ENCODE results near the gene DPYD.

DPYD gene

GRCh38 chr1:97844552-97845089 is 76.2 kb downstream of the DPYD start:
- no peak for DNase-seq (ENCODE audit: extremely low read depth in 1 of 2, low read depth in 1 of 2)

GRCh38 chr1:97841338-97841737 is 79.5 kb downstream of the DPYD start:
- DNase-seq (ENCODE audit: extremely low read depth in 1 of 2, low read depth in 1 of 2): no peak

DNA sequence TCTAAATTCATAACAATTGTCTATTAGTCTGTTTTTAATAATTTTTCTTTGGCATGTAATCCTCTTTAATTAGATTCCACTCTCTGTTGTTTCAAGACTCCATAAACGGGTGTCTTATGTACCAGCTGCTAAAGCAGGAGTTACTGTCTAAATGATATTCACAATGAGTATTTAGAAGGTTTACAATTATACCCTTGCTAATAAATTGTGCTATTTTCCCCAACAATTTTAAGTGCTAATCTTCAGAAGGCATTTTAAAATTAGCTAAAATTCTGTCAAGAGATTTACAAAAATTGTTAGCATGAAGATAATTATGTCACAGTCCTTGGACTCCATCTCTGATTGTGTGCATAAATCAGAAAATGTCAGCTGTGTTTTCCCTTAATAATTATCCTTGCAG is 83.7 kb downstream of the DPYD start:
- DNase-seq (ENCODE audit: extremely low read depth in 1 of 2, low read depth in 1 of 2): no peak

- DNase-seq (ENCODE audit: extremely low read depth in 1 of 2, low read depth in 1 of 2): no peak
Measured at GRCh38 chr1:97834899-97835298, 85.9 kb downstream of the DPYD start.

DNA sequence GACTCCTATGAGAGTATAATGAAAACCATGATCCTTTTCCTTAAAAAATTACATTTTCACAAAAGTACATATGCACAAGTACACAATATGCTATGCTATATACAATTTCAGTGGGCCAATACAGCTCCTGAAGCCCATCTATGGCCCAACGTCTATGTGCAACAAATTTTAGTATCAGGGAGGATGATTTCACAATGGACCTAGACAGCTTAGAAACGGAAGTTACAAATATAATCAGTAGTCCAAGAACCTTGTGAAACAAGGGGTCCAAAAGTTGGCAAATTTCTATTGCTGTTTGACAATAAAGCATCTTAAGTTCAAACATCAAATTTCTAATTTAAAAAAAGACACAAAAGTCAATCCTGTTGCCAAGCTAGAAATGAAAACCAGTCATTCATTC is 87.0 kb downstream of the DPYD start:
- DNase-seq (ENCODE audit: extremely low read depth in 1 of 2, low read depth in 1 of 2): no peak

- DNase-seq (ENCODE audit: extremely low read depth in 1 of 2, low read depth in 1 of 2): no peak
Measured at GRCh38 chr1:97832481-97832880, 88.4 kb downstream of the DPYD start.

GRCh38 chr1:97827887-97828286 is 92.9 kb downstream of the DPYD start:
- DNase-seq (ENCODE audit: extremely low read depth in 1 of 2, low read depth in 1 of 2): no peak

- DNase-seq (ENCODE audit: extremely low read depth in 1 of 2, low read depth in 1 of 2): no peak
Measured at GRCh38 chr1:97826820-97827219, 94.0 kb downstream of the DPYD start.

GRCh38 chr1:97824624-97825023 is 96.2 kb downstream of the DPYD start:
- no peak for DNase-seq (ENCODE audit: extremely low read depth in 1 of 2, low read depth in 1 of 2)

GRCh38 chr1:97824200-97824599 is 96.6 kb downstream of the DPYD start:
- DNase-seq (ENCODE audit: extremely low read depth in 1 of 2, low read depth in 1 of 2): no peak

DNA sequence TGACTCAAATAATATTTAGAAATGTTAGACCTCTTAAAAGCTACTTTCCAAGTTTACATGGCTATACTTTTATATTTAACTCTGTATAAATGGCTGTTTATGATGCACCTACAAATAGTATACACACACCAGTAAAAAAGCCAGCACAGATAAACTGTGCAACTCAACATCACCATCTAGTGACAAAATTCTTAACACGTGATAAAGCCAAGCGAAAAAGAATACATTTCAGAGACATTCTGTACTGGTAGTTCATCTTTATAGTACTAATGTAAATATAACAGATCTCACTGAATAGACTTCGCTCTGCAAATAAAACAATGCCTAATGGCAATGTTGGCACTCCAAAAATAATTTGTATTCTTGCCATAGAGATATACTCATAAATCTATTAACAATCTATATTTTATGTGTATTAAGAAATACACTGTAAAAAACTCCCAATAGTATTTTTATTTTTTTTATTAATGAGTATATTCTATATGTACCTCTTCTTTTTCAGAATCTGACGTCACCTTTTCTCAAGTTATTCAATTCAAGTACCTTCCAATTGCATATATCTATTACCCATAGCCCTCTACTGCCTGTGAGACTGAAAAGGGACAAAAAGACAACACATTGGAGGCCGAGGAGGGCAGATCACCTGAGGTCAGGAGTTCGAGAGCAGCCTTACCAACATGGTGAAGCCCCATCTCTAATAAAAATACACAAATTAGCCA is 100.2 kb downstream of the DPYD start:
- no peak for DNase-seq (ENCODE audit: extremely low read depth in 1 of 2, low read depth in 1 of 2)

GRCh38 chr1:97816927-97817326 is 103.9 kb downstream of the DPYD start:
- no peak for DNase-seq (ENCODE audit: extremely low read depth in 1 of 2, low read depth in 1 of 2)

DNA sequence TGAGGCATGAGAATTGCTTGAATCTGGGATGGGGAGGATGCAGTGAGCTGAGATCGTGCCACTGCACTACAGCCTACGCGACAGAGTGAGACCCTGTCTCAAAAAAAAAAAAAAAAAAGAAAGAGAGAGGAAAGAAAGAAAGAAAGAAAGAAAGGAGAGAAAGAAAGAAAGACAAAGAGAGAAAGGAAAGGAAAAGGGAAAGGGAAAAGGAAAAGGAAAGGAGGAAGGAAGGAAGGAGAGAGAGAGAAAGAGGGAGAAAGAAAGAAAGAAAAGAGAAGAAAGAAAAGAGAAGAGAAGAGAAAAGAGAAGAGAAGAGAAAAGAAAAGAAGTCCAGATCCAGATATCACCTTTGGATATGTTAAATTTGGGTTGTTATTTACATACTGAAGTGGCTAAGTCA is 106.0 kb downstream of the DPYD start:
- no peak for DNase-seq (ENCODE audit: extremely low read depth in 1 of 2, low read depth in 1 of 2)

DNA sequence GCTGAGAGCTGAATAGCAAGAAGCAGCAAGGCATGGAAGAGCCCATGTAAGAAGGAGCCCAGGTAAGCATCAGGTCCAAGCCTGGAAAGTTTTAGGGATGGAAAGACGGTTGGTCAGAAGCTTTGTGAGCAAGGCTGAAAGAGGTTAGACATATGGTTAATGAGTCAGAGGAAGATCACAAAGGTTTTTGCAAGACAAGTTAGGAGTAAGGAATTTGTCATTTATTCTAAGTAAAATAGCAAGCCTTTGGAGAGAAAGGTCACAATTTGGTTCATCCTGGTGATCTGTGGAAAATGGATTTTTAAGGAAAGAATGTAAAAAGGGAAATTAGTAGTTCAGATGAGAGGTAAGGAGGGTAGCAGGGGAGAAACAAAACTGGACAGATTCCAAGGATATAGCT is 106.7 kb downstream of the DPYD start:
- DNase-seq (ENCODE audit: extremely low read depth in 1 of 2, low read depth in 1 of 2): no peak

DNA sequence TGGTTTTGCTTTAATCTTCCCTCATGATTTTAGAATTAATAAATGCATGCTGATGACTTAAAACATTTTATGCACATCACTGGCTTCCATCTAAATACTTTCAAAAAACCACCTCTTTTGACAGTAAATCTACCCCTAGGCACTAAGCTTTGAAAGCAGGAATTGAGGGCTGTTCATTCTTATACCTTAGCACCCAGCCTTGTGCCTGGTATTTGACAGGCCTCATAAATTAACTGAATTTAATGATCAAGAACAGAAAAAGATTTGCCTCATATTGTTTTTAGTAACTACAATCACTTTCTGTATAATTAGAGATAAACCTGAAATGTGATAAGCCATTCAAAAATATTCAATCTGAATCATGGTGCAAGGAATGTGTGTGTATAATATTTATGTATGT is 108.8 kb downstream of the DPYD start:
- DNase-seq (ENCODE audit: extremely low read depth in 1 of 2, low read depth in 1 of 2): no peak

DNA sequence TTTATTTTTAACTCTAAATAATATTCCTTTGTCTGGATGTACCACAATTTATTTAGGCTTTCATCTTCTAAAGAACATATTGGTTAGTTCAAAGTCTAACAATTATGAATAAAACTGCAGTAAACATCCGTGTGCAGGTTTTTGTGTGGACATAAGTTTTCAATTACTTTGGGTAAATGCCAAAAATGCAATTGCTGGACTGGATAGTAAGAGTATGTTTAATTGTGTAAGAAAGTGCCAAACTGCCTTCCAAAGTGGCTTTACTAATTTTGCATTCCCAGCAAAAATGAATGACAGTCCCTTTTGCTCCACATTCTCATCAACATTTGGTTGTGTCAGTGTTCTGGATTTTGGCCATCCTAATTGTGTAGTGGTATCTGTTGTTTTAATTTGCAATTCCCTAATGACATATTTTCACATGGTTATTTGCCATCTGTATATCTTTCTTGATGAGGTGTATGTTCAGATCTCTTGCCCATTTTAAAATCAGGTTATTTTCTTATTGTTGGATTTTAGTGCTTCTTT is 113.8 kb downstream of the DPYD start:
- no peak for DNase-seq (ENCODE audit: extremely low read depth in 1 of 2, low read depth in 1 of 2)

DNA sequence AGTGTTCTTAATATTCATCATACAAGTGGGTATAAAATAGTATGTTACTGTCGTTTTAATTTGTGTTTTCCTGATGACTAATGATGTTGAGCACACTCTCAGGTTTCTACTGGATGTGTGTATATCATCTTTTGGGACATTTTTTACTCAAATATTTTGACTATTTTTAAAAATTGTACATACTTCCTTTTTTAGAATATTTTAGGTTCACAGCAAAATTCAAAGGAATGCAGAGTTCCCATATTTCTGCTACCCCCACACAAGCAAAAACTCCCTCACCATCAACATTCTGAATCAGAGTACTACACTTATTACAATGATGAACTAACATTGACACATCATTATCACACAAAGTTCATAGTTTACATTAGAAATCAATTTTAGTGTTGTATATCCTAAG is 114.5 kb downstream of the DPYD start:
- DNase-seq (ENCODE audit: extremely low read depth in 1 of 2, low read depth in 1 of 2): no peak

DNA sequence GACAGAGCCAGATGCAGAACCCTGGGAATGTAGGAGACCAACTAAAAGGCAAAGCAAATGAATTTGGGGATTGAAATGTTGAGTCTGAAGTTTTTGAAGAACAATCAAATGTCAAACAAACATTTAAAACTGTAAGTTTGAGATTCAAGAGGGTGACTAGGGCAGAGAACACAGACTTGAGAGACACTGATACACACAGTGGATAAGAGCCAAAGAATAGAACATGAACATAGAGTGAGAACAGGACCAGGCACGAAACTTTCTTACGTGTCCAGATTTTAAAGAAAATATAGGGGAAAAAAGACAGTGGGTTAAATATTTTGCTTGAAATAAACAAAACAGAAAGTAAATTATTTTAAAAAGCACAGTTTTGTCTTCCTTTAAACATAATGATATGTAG is 115.7 kb downstream of the DPYD start:
- DNase-seq (ENCODE audit: extremely low read depth in 1 of 2, low read depth in 1 of 2): no peak

- DNase-seq (ENCODE audit: extremely low read depth in 1 of 2, low read depth in 1 of 2): no peak
Measured at GRCh38 chr1:97803026-97803425, 117.8 kb downstream of the DPYD start.

- DNase-seq (ENCODE audit: extremely low read depth in 1 of 2, low read depth in 1 of 2): no peak
Measured at GRCh38 chr1:97802011-97802410, 118.8 kb downstream of the DPYD start.

GRCh38 chr1:97797403-97798183 is 123.2 kb downstream of the DPYD start:
- no peak for DNase-seq (ENCODE audit: extremely low read depth in 1 of 2, low read depth in 1 of 2)

DNA sequence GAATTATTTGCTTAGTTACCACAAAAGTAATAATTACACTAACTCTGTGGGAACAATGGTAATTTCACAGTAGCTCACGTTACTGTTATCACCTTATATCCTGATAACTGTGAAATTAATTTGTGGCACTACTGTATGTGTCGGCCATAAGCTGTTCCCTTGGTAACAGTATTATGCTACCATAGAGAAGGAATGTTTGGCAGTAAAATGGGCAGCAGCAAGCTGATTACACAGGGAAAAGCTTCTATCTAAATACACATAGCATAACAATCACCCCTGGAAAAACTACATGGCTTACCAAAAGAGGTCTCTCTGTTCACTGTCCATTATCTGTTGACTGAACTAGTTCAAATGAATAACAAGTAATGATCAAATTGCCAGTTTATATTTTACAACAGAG is 124.1 kb downstream of the DPYD start:
- no peak for DNase-seq (ENCODE audit: extremely low read depth in 1 of 2, low read depth in 1 of 2)

All from activated CD8-positive, alpha-beta memory T cell treated with anti-CD3 and anti-CD28 coated beads for 1 hour (primary cell).